IMR-90 (cell line): Measurements from ENCODE around the gene TRDMT1. TPM values are rescaled to one million over a fixed set of nuclear protein-coding genes. Genes with fewer than 3 reads are reported as not detected.

Source experiments
- ATAC-seq: fragments of 200-7000 bp; cut with Tn5 transposase; 2 replicates; pipeline ENCODE4 v1.9.1; 2020; ENCODE audit warnings: low read depth, mild to moderate bottlenecking, moderate library complexity
- BruUV-seq: library from RNA; stranded (reverse); fragments of 400-500 nt; replicated peaks from 2 replicates; lab custom pipeline; 2021; lab: Mats Ljungman, UMichigan
- CTCF ChIA-PET: fragments of 300-600 bp; formaldehyde crosslinking; extraction: SDS; loops from one replicate; lab custom pipeline; 2021; ENCODE audit warnings: antibody characterized with exemption; lab: Yijun Ruan, JAX
- POLR2A ChIA-PET: fragments of 300-600 bp; sonication (Branson Sonifier 250); formaldehyde crosslinking; loops from one replicate; lab custom pipeline; 2022; ENCODE audit warnings: antibody characterized with exemption; ENCODE audit not compliant: unreplicated experiment; lab: Charles Lee
- DNase-seq: peaks from one replicate; pipeline ENCODE4 v3.0.0; 2013
- H2AFZ ChIP-seq: replicated peaks from 2 replicates; pipeline ENCODE3; 2013; ENCODE audit warnings: low read length, mild to moderate bottlenecking; ENCODE audit not compliant: poor library complexity
- H2AK5ac ChIP-seq: 2 replicates; pipeline ENCODE4 v1.6.1; 2013; ENCODE audit warnings: low read depth, low read length, inconsistent platforms
- H2AK9ac ChIP-seq: replicated peaks from 2 replicates; pipeline ENCODE3; 2013; ENCODE audit warnings: mild to moderate bottlenecking, low read depth, low read length, moderate library complexity; ENCODE audit not compliant: poor library complexity
- H2BK120ac ChIP-seq: 2 replicates; pipeline ENCODE4 v1.6.1; 2013; ENCODE audit warnings: low read depth, low read length, inconsistent platforms
- H2BK15ac ChIP-seq: 3 replicates; pipeline ENCODE4 v1.6.1; 2013; ENCODE audit warnings: low read depth, low read length, inconsistent platforms
- H2BK20ac ChIP-seq: 2 replicates; pipeline ENCODE4 v1.6.1; 2013; ENCODE audit warnings: low read depth, mild to moderate bottlenecking, inconsistent platforms, low read length, moderate library complexity
- H2BK5ac ChIP-seq: 2 replicates; pipeline ENCODE4 v1.6.1; 2013; ENCODE audit warnings: mild to moderate bottlenecking, low read depth, low read length, inconsistent platforms; ENCODE audit not compliant: poor library complexity, severe bottlenecking
- H3K14ac ChIP-seq: replicated peaks from 2 replicates; pipeline ENCODE4 v1.6.1; 2013; ENCODE audit warnings: low read depth, low read length, inconsistent platforms
- H3K18ac ChIP-seq: 2 replicates; pipeline ENCODE4 v1.6.1; 2013; ENCODE audit warnings: low read depth, low read length, control low read depth
- H3K23ac ChIP-seq: 2 replicates; pipeline ENCODE4 v1.6.1; 2013; ENCODE audit warnings: low read depth, low read length, inconsistent platforms
- H3K27ac ChIP-seq: 2 replicates; pipeline ENCODE4 v1.5.1; 2013; ENCODE audit warnings: mild to moderate bottlenecking, control low read depth, low read length; ENCODE audit not compliant: insufficient read depth
- H3K27me3 ChIP-seq: 2 replicates; pipeline ENCODE4 v1.6.1; 2013; ENCODE audit warnings: low read length; ENCODE audit not compliant: control insufficient read depth, insufficient read depth
- H3K36me3 ChIP-seq: 2 replicates; pipeline ENCODE4 v1.6.1; 2013; ENCODE audit warnings: low read length, mixed read lengths; ENCODE audit not compliant: control insufficient read depth, insufficient read depth
- H3K4ac ChIP-seq: 2 replicates; pipeline ENCODE4 v1.6.1; 2013; ENCODE audit warnings: low read depth, low read length, inconsistent platforms
- H3K4me1 ChIP-seq: 2 replicates; pipeline ENCODE4 v1.6.1; 2013; ENCODE audit warnings: low read length, mixed read lengths; ENCODE audit not compliant: control insufficient read depth, insufficient read depth
- H3K4me2 ChIP-seq: 2 replicates; pipeline ENCODE4 v1.6.1; 2013; ENCODE audit warnings: low read depth, mild to moderate bottlenecking, control low read depth, low read length, moderate library complexity
- H3K4me3 ChIP-seq: 2 replicates; pipeline ENCODE4 v1.5.1; 2013; ENCODE audit warnings: low read depth, mild to moderate bottlenecking, control low read depth, low read length, moderate library complexity; ENCODE audit not compliant: insufficient read depth
- H3K56ac ChIP-seq: 2 replicates; pipeline ENCODE4 v1.6.1; 2013; ENCODE audit warnings: low read length, inconsistent platforms; ENCODE audit not compliant: insufficient read depth; ENCODE audit errors: extremely low read depth
- H3K79me1 ChIP-seq, 2 experiments: 2 replicates each; pipeline ENCODE4 v1.6.1; 2013; ENCODE audit warnings: low read length in 2 of 2, inconsistent platforms in 1 of 2, low read depth in 1 of 2
- H3K9ac ChIP-seq: 2 replicates; pipeline ENCODE4 v1.6.1; 2013; ENCODE audit warnings: low read depth, low read length, control low read depth
- H3K9me1 ChIP-seq: 2 replicates; pipeline ENCODE4 v1.6.1; 2013; ENCODE audit warnings: low read length, inconsistent platforms; ENCODE audit not compliant: insufficient read depth
- H3K9me3 ChIP-seq: 2 replicates; pipeline ENCODE4 v1.6.1; 2013; ENCODE audit warnings: low read length; ENCODE audit not compliant: control insufficient read depth, insufficient read depth
- H4K20me1 ChIP-seq: 2 replicates; pipeline ENCODE4 v1.6.1; 2013; ENCODE audit warnings: low read length, inconsistent platforms; ENCODE audit not compliant: insufficient read depth
- H4K5ac ChIP-seq: 2 replicates; pipeline ENCODE4 v1.6.1; 2013; ENCODE audit warnings: mild to moderate bottlenecking, low read depth, low read length, control low read depth
- H4K8ac ChIP-seq, 2 experiments: 2 replicates each; pipeline ENCODE4 v1.6.1; 2013; ENCODE audit warnings: low read depth in 2 of 2, low read length in 2 of 2, control low read depth in 1 of 2, inconsistent platforms in 1 of 2
- H4K91ac ChIP-seq: 2 replicates; pipeline ENCODE4 v1.6.1; 2013; ENCODE audit warnings: low read depth, low read length, inconsistent platforms; ENCODE audit not compliant: insufficient read depth
- CEBPB ChIP-seq: IDR thresholded peaks from 2 replicates; pipeline ENCODE4 v1.6.1; 2012; ENCODE audit warnings: low read depth, low read length, improper control_type of control experiment
- MAFK ChIP-seq: IDR thresholded peaks from 2 replicates; pipeline ENCODE4 v1.6.1; 2012; ENCODE audit warnings: low read depth, low read length, improper control_type of control experiment
- MAZ ChIP-seq: IDR thresholded peaks from 2 replicates; pipeline ENCODE4 v1.6.1; 2012; ENCODE audit warnings: low read depth, mild to moderate bottlenecking, low read length, improper control_type of control experiment, moderate library complexity, borderline replicate concordance
- RCOR1 ChIP-seq: IDR thresholded peaks from 2 replicates; pipeline ENCODE4 v1.6.1; 2012; ENCODE audit warnings: mild to moderate bottlenecking, low read length, improper control_type of control experiment; ENCODE audit not compliant: insufficient replicate concordance
- SMC3 ChIP-seq: fragments of 150-350 bp; IDR thresholded peaks from 2 replicates; pipeline ENCODE4 v1.6.1; 2016; ENCODE audit warnings: low read depth, mild to moderate bottlenecking, antibody characterized with exemption, low read length, moderate library complexity
- WGBS, 2 experiments: methylation state at CpG; one replicate each; pipeline versions ENCODE4 v1.1.5 to v1.1.7; 2013; ENCODE audit warnings: missing lambda C conversion rate in 2 of 2; ENCODE audit not compliant: insufficient read length in 1 of 2; ENCODE audit errors: extremely low coverage in 2 of 2; 5-methylcytosine and 5-hydroxymethylcytosine counted together
- dilution Hi-C: fragments of 300-500 bp; cut with HindIII; formaldehyde crosslinking; loops from one replicate; pipeline ENCODE4 v1.14.3; 2018; ENCODE audit warnings: low sequenced_read_pairs; ENCODE audit not compliant: unreplicated experiment
- in situ Hi-C: fragments of 300-500 bp; cut with MboI; formaldehyde crosslinking; loops from 3 replicates; pipeline ENCODE4 v1.14.3; 2019; ENCODE audit warnings: low sequenced_read_pairs, inconsistent platforms, mixed read lengths
- intact Hi-C: fragments of 100-400 bp; cut with micrococcal nuclease; formaldehyde crosslinking; loops from 2 replicates; pipeline ENCODE4 v1.10.0; 2022
- polyA plus RNA-seq, 3 experiments: library from polyadenylated mRNA; depleted of rRNA; stranded (reverse); fragments of >200 nt; gene quantifications; 2 replicates each; pipeline ENCODE4 v1.2.3, GENCODE V29; 2012; ENCODE audit warnings: low replicate concordance in 1 of 3
- total RNA-seq: library from RNA; depleted of rRNA; stranded (reverse); fragments of >200 nt; gene quantifications from 2 replicates; pipeline ENCODE4 v1.2.3, GENCODE V29; 2012

The TRDMT1 gene
- total and polyA plus RNA-seq, 2 of the 4 experiments (the other 2 are of a cell fraction), result 2.1 to 4.7 TPM

- Histone ChIP-seq H4K5ac (no peak overlapping the region), H2BK15ac (peak overlapping the region; percentile 76; the same call in 1 of the 3 replicates), H4K20me1 (no peaks in the 10 kb centered on the region), H4K8ac (peak overlapping the region in 1 of 2 experiments; percentile 78; a peak in 1 of 4 replicates), H3K9me1 (peaks cover 12% of the 10 kb centered on the region), H3K27me3 (no peaks in the 10 kb centered on the region), H3K4me3 (no peak overlapping the region), H3K27ac (peak overlapping the region; percentile 70; the same call in 1 of the 2 replicates), H3K9me3 (no peaks in the 10 kb centered on the region), H3K4ac (no peak overlapping the region), H3K36me3 (no peaks in the 10 kb centered on the region), H3K18ac (no peak overlapping the region), H3K23ac (no peak overlapping the region), H3K4me2 (peak overlapping the region; percentile 49), H3K4me1 (peaks cover 19% of the 10 kb centered on the region), H2AK5ac (no peak overlapping the region), H4K91ac (peak overlapping the region; percentile 88; the same call in 1 of the 2 replicates), H3K9ac (peak overlapping the region; percentile 59; the same call in 1 of the 2 replicates), H2AFZ (no peak overlapping the region), H2AK9ac (no peak overlapping the region), H2BK120ac (peak overlapping the region; percentile 96), H2BK5ac (peak overlapping the region; percentile 91), H3K79me1 (peaks cover 6 to 41% of the 10 kb centered on the region in 2 experiments), H3K56ac (peak overlapping the region; percentile 43; the same call in 1 of the 2 replicates), H3K14ac (no peak overlapping the region), H2BK20ac (0 out of 2 replicates have a peak overlapping the region, but pooled peaks have one; percentile 98)
- no TSS peak for BruUV-seq
- in situ Hi-C loops (no loop called here), dilution Hi-C loops (no loop called here), intact Hi-C loops (no loop called here)
- TF ChIP-seq SMC3 (no peak), MAFK (no peak), RCOR1 (no peak), CEBPB (no peak), MAZ (no peak)
- ChIA-PET POLR2A (no interaction called here), CTCF (no interaction called here)
- WGBS, 2 experiments, result no CpG with 5 or more reads among the region's 3 CpGs
- no peak for ATAC-seq
- peak; percentile 44 for DNase-seq
These were observed 8.9 kb upstream of the TRDMT1 start for GRCh38 chr10:17210361-17210760.
